SJSA1 (cell line): Measurements from ENCODE around the gene ERP44. TPM values are rescaled to one million over a fixed set of nuclear protein-coding genes. Genes with fewer than 3 reads are reported as not detected.

Source experiments
- DNase-seq, 2 experiments: peaks; one replicate each; pipeline ENCODE4 v3.0.0-alpha.2; 2015 to 2020; ENCODE audit warnings: low spot score in 2 of 2, low read depth in 1 of 2
- H3K27ac ChIP-seq: fragments of 250-450 bp; sonication (Bioruptor Pico); 2 replicates; pipeline ENCODE4 v1.5.1; 2020; ENCODE audit warnings: mild to moderate bottlenecking, moderate library complexity
- H3K27me3 ChIP-seq: fragments of 250-450 bp; sonication (Bioruptor Pico); replicated peaks from 2 replicates; pipeline ENCODE4 v1.5.1; 2020; ENCODE audit warnings: mild to moderate bottlenecking, moderate library complexity
- H3K36me3 ChIP-seq: fragments of 250-450 bp; sonication (Bioruptor Pico); 2 replicates; pipeline ENCODE4 v1.5.1; 2020; ENCODE audit warnings: mild to moderate bottlenecking
- H3K4me1 ChIP-seq: fragments of 250-450 bp; sonication (Bioruptor Pico); replicated peaks from 2 replicates; pipeline ENCODE4 v1.6.1; 2021; ENCODE audit warnings: mild to moderate bottlenecking
- H3K4me3 ChIP-seq: fragments of 250-450 bp; sonication (Bioruptor Pico); 2 replicates; pipeline ENCODE4 v1.5.1; 2020; ENCODE audit warnings: mild to moderate bottlenecking
- H3K9me3 ChIP-seq: fragments of 250-450 bp; sonication (Bioruptor Pico); replicated peaks from 2 replicates; pipeline ENCODE4 v1.5.1; 2020; ENCODE audit warnings: mild to moderate bottlenecking
- total RNA-seq: library from RNA; depleted of rRNA; stranded (reverse); fragments of >200 nt; shearing (Covaris generic); gene quantifications from 2 replicates; pipeline ENCODE4 v1.2.3, GENCODE V29; 2014; rRNA removed

Gene ERP44
- total RNA-seq, 1 experiment from 2014 or later, result 20.6 TPM

DNA sequence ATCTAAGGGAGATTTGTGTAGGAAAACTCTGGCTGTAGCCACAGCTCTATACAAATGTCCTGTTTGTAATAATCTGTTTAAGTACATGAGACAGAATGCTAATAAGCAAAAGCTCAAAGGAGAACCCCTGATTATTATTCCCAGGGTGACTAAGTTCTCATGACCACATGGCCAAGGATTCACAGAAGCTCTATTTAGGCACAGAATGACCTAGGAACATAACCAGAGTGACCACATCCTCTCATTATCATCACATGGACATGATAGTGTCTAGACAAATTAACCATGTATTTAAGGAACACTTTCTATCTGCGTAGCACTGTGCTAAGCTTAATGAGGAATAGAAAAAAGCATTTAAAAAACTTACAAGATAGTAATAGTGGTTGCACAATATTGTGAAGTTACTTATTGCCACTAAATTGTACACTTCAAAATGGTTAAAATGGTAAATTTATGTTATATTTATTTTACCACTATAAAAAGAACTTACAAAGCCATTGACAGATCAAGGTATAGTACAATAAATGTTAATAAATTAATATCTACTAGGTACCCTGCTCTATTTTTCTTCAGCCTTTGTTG, 136.0 kb downstream of the ERP44 start:
- no peaks in the 10 kb centered on the region; the same call in none of the 2 replicates for H3K36me3 ChIP-seq
- DNase-seq, result no peak
- H3K27me3 ChIP-seq, result no peaks in the 10 kb centered on the region
- peaks cover 3% of the 10 kb centered on the region; the same call in 1 of the 2 replicates for H3K4me1 ChIP-seq
- no peak overlapping the region for H3K27ac ChIP-seq
- H3K4me3 ChIP-seq, result no peak overlapping the region
- H3K9me3 ChIP-seq, result no peaks in the 10 kb centered on the region

DNA sequence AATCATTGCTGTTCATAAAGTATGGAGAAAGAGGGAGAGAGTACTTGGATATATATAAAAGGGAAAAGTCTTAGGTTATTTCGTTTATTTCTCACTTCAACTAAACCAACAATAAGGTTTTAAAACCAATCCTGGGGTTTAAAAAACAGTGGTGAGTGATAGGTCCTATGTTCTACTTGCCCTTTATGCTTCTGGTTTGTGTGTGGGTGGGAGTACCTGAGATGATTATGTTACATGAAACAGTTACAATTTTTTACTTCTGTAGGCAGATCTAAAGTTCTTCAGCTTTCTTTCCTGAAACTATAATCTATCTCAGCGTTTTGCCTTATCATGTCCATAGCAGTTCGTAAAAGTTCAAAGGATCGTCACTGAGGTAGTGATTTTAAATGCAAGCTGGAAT, 143.2 kb downstream of the ERP44 start:
- no peak overlapping the region for H3K27ac ChIP-seq
- H3K36me3 ChIP-seq, result peaks cover 5% of the 10 kb centered on the region
- no peaks in the 10 kb centered on the region for H3K9me3 ChIP-seq
- no peak for DNase-seq
- H3K4me1 ChIP-seq, result no peaks in the 10 kb centered on the region
- H3K4me3 ChIP-seq, result no peak overlapping the region
- no peaks in the 10 kb centered on the region for H3K27me3 ChIP-seq

DNA sequence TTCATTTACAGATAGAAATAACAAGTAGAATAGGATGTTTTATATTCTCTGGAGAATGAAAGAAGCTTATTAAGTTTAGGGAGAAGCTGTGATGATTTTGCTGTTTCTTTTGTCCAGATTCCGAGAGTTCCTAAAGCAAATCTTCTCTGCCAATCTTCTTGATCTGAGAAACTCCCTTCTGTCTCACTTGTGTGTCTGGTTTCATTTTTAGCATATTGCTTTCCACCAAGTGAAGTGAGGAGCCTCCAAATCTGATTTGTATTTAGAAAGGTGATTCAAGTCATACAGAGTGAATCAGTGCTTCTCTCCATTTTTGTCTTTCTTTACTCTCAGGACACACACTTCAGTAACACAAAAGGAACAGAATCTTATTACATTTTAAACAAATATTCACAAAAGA, 144.0 kb downstream of the ERP44 start:
- peaks cover 5% of the 10 kb centered on the region for H3K36me3 ChIP-seq
- H3K27me3 ChIP-seq, result no peaks in the 10 kb centered on the region
- no peak overlapping the region for H3K27ac ChIP-seq
- no peak for DNase-seq
- no peak overlapping the region for H3K4me3 ChIP-seq
- no peaks in the 10 kb centered on the region for H3K9me3 ChIP-seq
- no peaks in the 10 kb centered on the region for H3K4me1 ChIP-seq

DNA sequence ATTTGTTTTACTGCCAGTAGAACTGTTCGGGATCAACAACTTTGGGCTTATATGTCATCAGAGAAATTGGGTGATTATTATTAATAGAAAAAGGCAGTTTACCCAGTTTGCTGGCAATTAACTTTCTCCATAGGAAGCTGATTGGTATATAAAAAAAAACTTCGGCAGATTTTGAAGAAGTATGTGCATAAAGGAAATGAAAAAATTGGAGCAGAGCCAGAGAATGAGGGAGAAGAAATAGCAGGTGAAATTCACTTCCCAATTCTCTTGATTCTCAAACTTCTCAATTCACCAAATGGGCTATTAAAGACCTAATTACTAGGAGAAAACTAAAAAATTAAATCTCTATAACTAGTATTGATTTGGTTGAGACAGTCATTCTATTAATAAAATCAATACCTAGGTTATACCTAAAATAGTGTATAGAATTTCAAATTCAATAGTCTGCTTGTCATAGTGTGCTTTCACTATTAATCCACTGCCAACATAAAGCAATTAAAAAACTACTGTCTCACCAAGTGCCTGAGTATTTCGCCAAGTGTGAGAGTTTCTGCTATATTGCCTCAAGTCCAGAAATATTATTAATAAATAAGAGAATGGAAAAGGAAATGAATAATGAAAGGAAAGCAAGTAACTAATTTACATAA, 144.8 kb downstream of the ERP44 start:
- H3K27ac ChIP-seq, result no peak overlapping the region
- H3K4me3 ChIP-seq, result no peak overlapping the region
- no peak for DNase-seq
- H3K36me3 ChIP-seq, result peaks cover 5% of the 10 kb centered on the region
- H3K4me1 ChIP-seq, result no peaks in the 10 kb centered on the region
- H3K9me3 ChIP-seq, result no peaks in the 10 kb centered on the region
- no peaks in the 10 kb centered on the region for H3K27me3 ChIP-seq

DNA sequence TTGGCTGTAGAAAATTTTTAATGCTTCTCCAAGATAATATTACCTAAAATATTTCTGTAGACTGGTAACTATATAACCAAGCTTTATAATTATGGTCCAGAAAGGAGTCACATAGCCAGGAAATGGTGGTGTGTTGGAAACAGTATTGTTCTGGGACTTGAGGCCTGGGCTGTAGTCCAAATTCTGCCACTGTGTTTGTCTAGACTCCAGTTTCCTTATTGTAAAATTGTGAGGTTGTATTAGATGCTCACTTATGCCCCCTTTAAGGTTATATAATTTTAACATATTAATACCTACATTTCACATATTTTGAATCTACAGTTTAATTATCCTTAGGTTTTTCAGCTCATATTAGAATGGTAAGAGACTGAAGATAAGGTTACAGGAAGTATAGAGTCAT, 149.9 kb downstream of the ERP44 start:
- H3K4me1 ChIP-seq, result no peaks in the 10 kb centered on the region
- no peaks in the 10 kb centered on the region for H3K9me3 ChIP-seq
- DNase-seq, result no peak
- no peak overlapping the region for H3K4me3 ChIP-seq
- no peaks in the 10 kb centered on the region for H3K27me3 ChIP-seq
- no peak overlapping the region for H3K27ac ChIP-seq
- peaks cover 5% of the 10 kb centered on the region for H3K36me3 ChIP-seq

DNA sequence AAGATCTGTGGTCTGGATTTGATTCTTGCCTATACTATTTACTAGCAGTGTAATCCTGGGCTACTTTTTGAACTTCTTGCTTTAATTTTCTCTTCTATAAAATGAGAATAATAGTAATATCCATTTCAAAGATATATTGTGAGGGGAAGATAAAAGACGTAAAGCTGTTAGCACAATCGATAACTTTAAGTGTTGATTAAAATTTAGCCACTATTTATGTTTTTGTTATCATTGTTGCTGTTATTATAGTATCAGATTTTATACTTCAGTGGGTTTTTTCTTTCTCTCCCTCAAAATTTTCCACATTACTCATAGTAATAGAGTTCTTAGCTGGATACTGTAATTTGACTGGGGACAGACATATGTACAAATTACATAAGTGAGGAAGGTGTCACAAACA, 150.3 kb downstream of the ERP44 start:
- Histone ChIP-seq H3K4me1 (no peaks in the 10 kb centered on the region), H3K9me3 (no peaks in the 10 kb centered on the region), H3K36me3 (peaks cover 5% of the 10 kb centered on the region), H3K4me3 (no peak overlapping the region), H3K27me3 (no peaks in the 10 kb centered on the region), H3K27ac (no peak overlapping the region)
- no peak for DNase-seq

DNA sequence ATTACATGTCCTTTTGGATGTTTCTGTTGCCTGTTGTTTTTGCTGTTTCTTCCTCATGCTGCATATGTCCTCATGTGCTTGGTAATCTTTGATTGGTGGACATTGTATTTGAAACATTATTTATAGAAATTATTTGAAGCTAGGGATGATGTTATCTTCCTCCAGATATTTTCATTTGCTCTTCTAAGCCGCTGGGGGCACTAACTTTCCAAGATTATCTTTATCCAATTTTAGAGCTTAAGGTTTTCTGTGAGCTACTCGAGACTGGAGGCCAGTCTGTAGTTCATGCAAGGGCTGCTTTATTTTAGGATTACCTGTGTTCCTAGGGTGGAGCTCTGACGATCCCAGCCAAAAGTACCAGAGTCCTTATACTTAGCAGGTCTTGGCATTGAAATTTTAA, 151.4 kb downstream of the ERP44 start:
- DNase-seq, result no peak
- no peaks in the 10 kb centered on the region for H3K27me3 ChIP-seq
- no peak overlapping the region for H3K27ac ChIP-seq
- peaks cover 5% of the 10 kb centered on the region for H3K36me3 ChIP-seq
- no peak overlapping the region for H3K4me3 ChIP-seq
- H3K9me3 ChIP-seq, result no peaks in the 10 kb centered on the region
- H3K4me1 ChIP-seq, result no peaks in the 10 kb centered on the region

DNA sequence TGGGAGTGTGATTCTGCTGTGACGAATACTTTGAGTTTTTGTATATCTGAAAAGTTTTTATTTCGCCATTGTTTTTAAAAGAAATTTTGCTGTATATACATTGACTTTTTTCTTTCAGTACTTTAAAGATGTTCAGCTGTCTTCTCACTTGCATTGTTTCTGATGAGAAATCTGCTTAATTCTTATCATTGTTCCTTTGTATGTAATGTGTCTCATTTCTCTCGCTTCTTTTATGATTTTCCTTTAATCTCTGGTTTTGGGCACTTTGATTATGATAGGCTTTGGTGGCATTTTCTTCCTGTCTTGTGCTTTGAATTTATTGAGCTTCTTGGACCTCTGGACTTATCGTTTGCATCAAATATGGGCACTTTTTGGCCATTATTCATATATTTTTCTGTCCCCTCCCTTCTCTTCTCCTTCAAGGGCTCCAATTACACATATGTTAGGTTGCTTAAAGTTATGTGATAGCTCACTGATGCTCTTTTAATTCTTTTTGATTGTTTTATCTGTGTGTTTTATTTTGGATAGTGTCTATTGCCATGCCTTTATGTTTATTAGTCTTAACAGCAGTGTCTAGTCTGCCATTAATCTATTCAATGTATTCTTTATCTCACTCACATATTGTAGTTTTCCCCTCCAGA, 161.7 kb downstream of the ERP44 start:
- no peak overlapping the region for H3K4me3 ChIP-seq
- H3K36me3 ChIP-seq, result no peaks in the 10 kb centered on the region; the same call in 1 of the 2 replicates
- H3K4me1 ChIP-seq, result no peaks in the 10 kb centered on the region
- no peaks in the 10 kb centered on the region for H3K27me3 ChIP-seq
- no peak overlapping the region for H3K27ac ChIP-seq
- DNase-seq, result no peak
- H3K9me3 ChIP-seq, result 0 out of 2 replicates have a peak, but pooled peaks cover 3% of the 10 kb centered on the region

DNA sequence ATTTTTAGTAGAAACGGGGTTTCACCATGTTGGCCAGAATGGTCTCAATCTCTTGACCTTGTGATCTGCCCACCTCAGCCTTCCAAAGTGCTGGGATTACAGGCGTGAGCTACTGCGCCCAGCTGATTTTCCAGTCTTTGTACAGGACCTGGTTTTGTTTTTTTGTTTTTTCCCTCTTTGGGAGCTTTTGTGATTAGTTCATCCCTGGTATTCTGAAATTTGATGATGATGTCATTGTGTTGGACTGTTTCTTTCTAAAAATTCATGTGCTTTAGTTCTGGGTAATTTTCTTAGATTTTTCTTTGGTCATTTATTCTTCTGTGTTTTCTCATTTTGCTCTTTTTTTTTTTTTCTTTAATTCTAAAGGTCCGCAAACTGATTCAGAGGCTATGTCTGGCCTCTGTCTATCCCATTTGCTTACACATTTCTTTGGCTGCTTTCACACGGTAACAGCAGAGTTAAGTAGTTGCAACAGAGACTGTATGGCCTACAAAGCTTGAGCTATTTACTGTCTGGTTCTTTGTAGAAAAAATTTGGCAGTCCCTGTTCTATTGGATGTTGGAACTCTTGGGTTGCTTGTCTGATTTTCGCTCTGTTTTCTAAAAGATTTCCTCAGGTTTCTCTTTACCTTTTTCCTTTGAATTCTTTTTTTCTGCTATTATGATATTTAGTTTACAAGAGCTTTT, 167.5 kb downstream of the ERP44 start:
- no peak overlapping the region for H3K4me3 ChIP-seq
- DNase-seq, result no peak
- no peaks in the 10 kb centered on the region for H3K9me3 ChIP-seq
- H3K36me3 ChIP-seq, result no peaks in the 10 kb centered on the region; the same call in none of the 2 replicates
- no peak overlapping the region for H3K27ac ChIP-seq
- H3K4me1 ChIP-seq, result no peaks in the 10 kb centered on the region
- H3K27me3 ChIP-seq, result no peaks in the 10 kb centered on the region

DNA sequence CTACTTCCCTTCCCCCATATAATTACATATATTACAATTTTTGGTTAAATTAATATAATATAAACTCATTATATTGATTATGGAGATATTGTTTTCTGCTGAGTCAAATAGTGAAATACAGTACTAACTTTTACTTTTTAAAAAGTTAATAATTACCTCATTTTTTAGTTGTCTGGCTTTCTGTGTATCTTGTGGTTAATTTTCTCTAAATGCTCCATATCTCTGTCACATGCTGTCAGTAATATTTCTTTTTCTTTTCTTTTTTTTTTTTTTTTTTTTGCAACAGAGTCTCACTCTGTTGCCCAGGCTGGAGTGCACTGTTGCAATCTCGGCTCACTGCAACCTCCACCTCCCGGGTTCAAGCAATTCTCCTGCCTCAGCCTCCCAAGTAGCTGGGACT, 169.1 kb downstream of the ERP44 start:
- no peak overlapping the region for H3K4me3 ChIP-seq
- H3K4me1 ChIP-seq, result no peaks in the 10 kb centered on the region
- no peaks in the 10 kb centered on the region for H3K27me3 ChIP-seq
- H3K27ac ChIP-seq, result no peak overlapping the region
- no peak for DNase-seq
- H3K9me3 ChIP-seq, result no peaks in the 10 kb centered on the region
- H3K36me3 ChIP-seq, result no peaks in the 10 kb centered on the region; the same call in 1 of the 2 replicates

Other genes starting within 250 kb of the ERP44 start
- gene STX17, start 192.3 kb downstream of the ERP44 start, total RNA-seq, result 10.9 and 16.1 TPM in 2 replicates
- 7.0 and 18.4 TPM in 2 replicates for gene INVS, start 243 bp upstream of the ERP44 start, total RNA-seq